ENCODE results near the gene FAM78A.
A peak's percentile ranks its signal among the peaks of the same experiment; 100 is the strongest.

FAM78A gene

GRCh38 chr9:131304676-131305355 lies 28.5 kb upstream of the FAM78A start:
- H3K4me1 ChIP-seq, result peaks cover 33 to 91% (median 85%) of the 10 kb centered on the region in 10 experiments
- H3K27me3 ChIP-seq, result peaks cover 0 to 6% (median 0%) of the 10 kb centered on the region in 11 experiments; a peak in 1 of 22 replicates
- no peaks in the 10 kb centered on the region for H3K9me3 ChIP-seq (replicated peaks in 1 of 11)
- no peaks in the 10 kb centered on the region for H3K36me3 ChIP-seq
- peaks cover 0 to 13% (median 0%) of the 10 kb centered on the region in 11 experiments; a peak in 3 of 22 replicates for H4K20me1 ChIP-seq
- H3K4me3 ChIP-seq, result no peak overlapping the region
- H3K4me2 ChIP-seq, result peak overlapping the region in 8 of 11 experiments; percentile 25 to 88 (median 48); a peak in 16 of 22 replicates
- TF ChIP-seq Cebpa-rat (IDR thresholded peaks at IDR 0.05), result no peak
- 0 out of 22 replicates have a peak overlapping the region, but pooled peaks of 2 of the 11 experiments have one; percentile 2 to 13 for H3K9ac ChIP-seq
- H3K27ac ChIP-seq, result peak overlapping the region in 3 of 11 experiments; percentile 1 to 26 (median 4); a peak in 2 of 22 replicates

GRCh38 chr9:131303381-131304321 lies 27.3 kb upstream of the FAM78A start:
- H3K4me1 ChIP-seq, result peaks cover 32 to 91% (median 85%) of the 10 kb centered on the region in 10 experiments
- peaks cover 0 to 6% (median 0%) of the 10 kb centered on the region in 11 experiments; a peak in 1 of 22 replicates for H3K27me3 ChIP-seq
- H3K9ac ChIP-seq, result 0 out of 22 replicates have a peak overlapping the region, but pooled peaks of 1 of the 11 experiments have one; percentile 4
- no peak for TF ChIP-seq Cebpa-rat (IDR thresholded peaks at IDR 0.05)
- peak overlapping the region in 2 of 11 experiments; percentile 26 to 27; a peak in 2 of 22 replicates for H3K27ac ChIP-seq
- H3K4me2 ChIP-seq, result peak overlapping the region in 9 of 11 experiments; percentile 21 to 88 (median 66); a peak in 16 of 22 replicates
- peaks cover 0 to 12% (median 0%) of the 10 kb centered on the region in 11 experiments; a peak in 4 of 22 replicates for H4K20me1 ChIP-seq
- H3K36me3 ChIP-seq, result no peaks in the 10 kb centered on the region
- H3K9me3 ChIP-seq (replicated peaks in 1 of 11), result no peaks in the 10 kb centered on the region
- H3K4me3 ChIP-seq, result no peak overlapping the region

- H3K9ac ChIP-seq, result peak overlapping the region in 7 of 11 experiments; percentile 21 to 42 (median 34); a peak in 9 of 22 replicates
- peak overlapping the region; percentile 25 to 88 (median 75) for H3K4me2 ChIP-seq
- H3K27ac ChIP-seq, result peak overlapping the region in 8 of 11 experiments; percentile 12 to 72 (median 63); a peak in 15 of 22 replicates
- peaks cover 0 to 4% (median 0%) of the 10 kb centered on the region in 11 experiments; a peak in 3 of 22 replicates for H4K20me1 ChIP-seq
- H3K4me1 ChIP-seq, result peaks cover 24 to 91% (median 85%) of the 10 kb centered on the region in 10 experiments
- no peaks in the 10 kb centered on the region for H3K36me3 ChIP-seq
- no peaks in the 10 kb centered on the region for H3K9me3 ChIP-seq (replicated peaks in 1 of 11)
- H3K4me3 ChIP-seq, result no peak overlapping the region
- H3K27me3 ChIP-seq, result no peaks in the 10 kb centered on the region; a peak in 1 of 22 replicates
- no peak for TF ChIP-seq Cebpa-rat (IDR thresholded peaks at IDR 0.05)
Measured at GRCh38 chr9:131302244-131303075, 26.1 kb upstream of the FAM78A start.

GRCh38 chr9:131300444-131300843 lies 24.1 kb upstream of the FAM78A start:
- Histone ChIP-seq H3K4me3 (no peak overlapping the region), H3K27ac (no peak overlapping the region), H3K4me1 (peaks cover 24 to 99% (median 84%) of the 10 kb centered on the region in 10 experiments), H3K4me2 (peak overlapping the region in 8 of 11 experiments; percentile 15 to 88 (median 72); a peak in 12 of 22 replicates), H3K9me3 (replicated peaks in 1 of 11) (no peaks in the 10 kb centered on the region), H4K20me1 (peaks cover 0 to 10% (median 0%) of the 10 kb centered on the region in 11 experiments; a peak in 4 of 22 replicates), H3K27me3 (no peaks in the 10 kb centered on the region; a peak in 1 of 22 replicates), H3K36me3 (no peaks in the 10 kb centered on the region), H3K9ac (no peak overlapping the region)
- no peak for TF ChIP-seq Cebpa-rat (IDR thresholded peaks at IDR 0.05)

- Histone ChIP-seq H3K4me3 (no peak overlapping the region), H3K9ac (no peak overlapping the region), H3K27me3 (no peaks in the 10 kb centered on the region; a peak in 1 of 22 replicates), H3K36me3 (no peaks in the 10 kb centered on the region), H3K27ac (no peak overlapping the region), H3K4me2 (peak overlapping the region in 9 of 11 experiments; percentile 51 to 86 (median 77); a peak in 16 of 22 replicates), H3K9me3 (replicated peaks in 1 of 11) (no peaks in the 10 kb centered on the region), H3K4me1 (peaks cover 24 to 94% (median 82%) of the 10 kb centered on the region in 10 experiments), H4K20me1 (peaks cover 0 to 10% (median 0%) of the 10 kb centered on the region in 11 experiments; a peak in 4 of 22 replicates)
- no peak for TF ChIP-seq Cebpa-rat (IDR thresholded peaks at IDR 0.05)
Measured at GRCh38 chr9:131299961-131300347, 23.6 kb upstream of the FAM78A start.

GRCh38 chr9:131299346-131299960 lies 23.1 kb upstream of the FAM78A start:
- peaks cover 24 to 89% (median 77%) of the 10 kb centered on the region in 10 experiments for H3K4me1 ChIP-seq
- TF ChIP-seq Cebpa-rat (IDR thresholded peaks at IDR 0.05), result no peak
- H4K20me1 ChIP-seq, result peaks cover 0 to 10% (median 0%) of the 10 kb centered on the region in 11 experiments; a peak in 4 of 22 replicates

GRCh38 chr9:131298816-131299215 lies 22.5 kb upstream of the FAM78A start:
- Histone ChIP-seq H3K4me1 (peaks cover 24 to 87% (median 71%) of the 10 kb centered on the region in 10 experiments), H3K36me3 (peaks cover 0 to 5% (median 0%) of the 10 kb centered on the region in 11 experiments; a peak in 1 of 22 replicates), H3K4me3 (no peak overlapping the region), H3K27me3 (no peaks in the 10 kb centered on the region; a peak in 1 of 22 replicates), H3K4me2 (peak overlapping the region; percentile 13 to 86 (median 77); a peak in 19 of 22 replicates), H3K9ac (peak overlapping the region in 8 of 11 experiments; percentile 4 to 51 (median 30); a peak in 6 of 22 replicates), H3K27ac (peak overlapping the region in 4 of 11 experiments; percentile 3 to 23 (median 17); a peak in 4 of 22 replicates), H4K20me1 (peaks cover 0 to 10% (median 0%) of the 10 kb centered on the region in 11 experiments; a peak in 5 of 22 replicates), H3K9me3 (replicated peaks in 1 of 11) (no peaks in the 10 kb centered on the region)
- TF ChIP-seq Cebpa-rat (IDR thresholded peaks at IDR 0.05), result no peak

More at GRCh38 chr9:131299346-131299960, 23.1 kb upstream of the FAM78A start:
- no peak overlapping the region for H3K4me3 ChIP-seq
- no peaks in the 10 kb centered on the region for H3K9me3 ChIP-seq (replicated peaks in 1 of 11)
- no peak overlapping the region for H3K9ac ChIP-seq
- H3K27me3 ChIP-seq, result no peaks in the 10 kb centered on the region; a peak in 1 of 22 replicates
- no peaks in the 10 kb centered on the region; a peak in 1 of 22 replicates for H3K36me3 ChIP-seq
- peak overlapping the region in 9 of 11 experiments; percentile 51 to 86 (median 77); a peak in 18 of 22 replicates for H3K4me2 ChIP-seq
- no peak overlapping the region for H3K27ac ChIP-seq

Data from BLaER1 treated with 17β-estradiol and CSF1 and Interleukin-3, amounts not matched to agents 10 nM and 100 nM (cell line).